ENCODE results near the gene JMJD1C. TPM values are rescaled to one million over a fixed set of nuclear protein-coding genes. Genes with fewer than 3 reads are reported as not detected.

The JMJD1C gene
- total RNA-seq, 1 experiment from 2014 or later: 180 TPM

DNA sequence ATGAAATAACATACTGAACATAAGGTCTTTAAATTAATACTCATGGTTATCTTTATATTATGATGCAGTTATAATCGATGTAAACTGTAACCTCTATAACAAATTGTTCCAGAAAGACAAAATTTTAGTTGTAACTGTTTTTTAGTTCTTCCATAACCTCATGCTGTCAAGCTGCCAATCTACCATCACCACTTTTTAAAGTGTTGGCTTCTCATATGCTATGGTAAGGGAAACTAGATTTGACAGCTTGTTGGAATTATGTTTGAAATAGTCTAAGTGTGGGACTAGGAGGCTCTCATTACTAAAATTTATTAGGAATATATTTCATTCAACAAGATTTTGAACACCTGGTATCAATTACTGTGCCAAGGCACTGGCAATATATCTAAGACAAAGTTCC lies 227.3 kb downstream of the JMJD1C start (continued):
- TF ChIP-seq, protein P1, sequence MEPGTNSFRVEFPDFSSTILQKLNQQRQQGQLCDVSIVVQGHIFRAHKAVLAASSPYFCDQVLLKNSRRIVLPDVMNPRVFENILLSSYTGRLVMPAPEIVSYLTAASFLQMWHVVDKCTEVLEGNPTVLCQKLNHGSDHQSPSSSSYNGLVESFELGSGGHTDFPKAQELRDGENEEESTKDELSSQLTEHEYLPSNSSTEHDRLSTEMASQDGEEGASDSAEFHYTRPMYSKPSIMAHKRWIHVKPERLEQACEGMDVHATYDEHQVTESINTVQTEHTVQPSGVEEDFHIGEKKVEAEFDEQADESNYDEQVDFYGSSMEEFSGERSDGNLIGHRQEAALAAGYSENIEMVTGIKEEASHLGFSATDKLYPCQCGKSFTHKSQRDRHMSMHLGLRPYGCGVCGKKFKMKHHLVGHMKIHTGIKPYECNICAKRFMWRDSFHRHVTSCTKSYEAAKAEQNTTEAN (CRISPR knock-in tag; IDR thresholded peaks at IDR 0.05): no peak
- TF ChIP-seq ELF4 (CRISPR knock-in tag; IDR thresholded peaks at IDR 0.05; ENCODE audit: low read depth): no peak
- TF ChIP-seq CBFB (CRISPR knock-in tag; IDR thresholded peaks at IDR 0.05; ENCODE audit: low read depth): no peak
- no peak for TF ChIP-seq FOXJ3 (CRISPR knock-in tag; IDR thresholded peaks at IDR 0.05; ENCODE audit: borderline replicate concordance)
- TF ChIP-seq NR2C2 (CRISPR knock-in tag; IDR thresholded peaks at IDR 0.05): no peak
- no peak for TF ChIP-seq ZNF138 (CRISPR knock-in tag; conservative IDR thresholded peaks at IDR 0.05)
- no peak for TF ChIP-seq ZNF263 (CRISPR knock-in tag; IDR thresholded peaks at IDR 0.05; ENCODE audit: low read depth)
- TF ChIP-seq TCF7 (CRISPR knock-in tag; IDR thresholded peaks at IDR 0.05; ENCODE audit: low read depth): no peak
- TF ChIP-seq, protein P2, sequence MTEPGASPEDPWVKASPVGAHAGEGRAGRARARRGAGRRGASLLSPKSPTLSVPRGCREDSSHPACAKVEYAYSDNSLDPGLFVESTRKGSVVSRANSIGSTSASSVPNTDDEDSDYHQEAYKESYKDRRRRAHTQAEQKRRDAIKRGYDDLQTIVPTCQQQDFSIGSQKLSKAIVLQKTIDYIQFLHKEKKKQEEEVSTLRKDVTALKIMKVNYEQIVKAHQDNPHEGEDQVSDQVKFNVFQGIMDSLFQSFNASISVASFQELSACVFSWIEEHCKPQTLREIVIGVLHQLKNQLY (CRISPR knock-in tag; IDR thresholded peaks at IDR 0.05): no peak
- TF ChIP-seq, protein P3, sequence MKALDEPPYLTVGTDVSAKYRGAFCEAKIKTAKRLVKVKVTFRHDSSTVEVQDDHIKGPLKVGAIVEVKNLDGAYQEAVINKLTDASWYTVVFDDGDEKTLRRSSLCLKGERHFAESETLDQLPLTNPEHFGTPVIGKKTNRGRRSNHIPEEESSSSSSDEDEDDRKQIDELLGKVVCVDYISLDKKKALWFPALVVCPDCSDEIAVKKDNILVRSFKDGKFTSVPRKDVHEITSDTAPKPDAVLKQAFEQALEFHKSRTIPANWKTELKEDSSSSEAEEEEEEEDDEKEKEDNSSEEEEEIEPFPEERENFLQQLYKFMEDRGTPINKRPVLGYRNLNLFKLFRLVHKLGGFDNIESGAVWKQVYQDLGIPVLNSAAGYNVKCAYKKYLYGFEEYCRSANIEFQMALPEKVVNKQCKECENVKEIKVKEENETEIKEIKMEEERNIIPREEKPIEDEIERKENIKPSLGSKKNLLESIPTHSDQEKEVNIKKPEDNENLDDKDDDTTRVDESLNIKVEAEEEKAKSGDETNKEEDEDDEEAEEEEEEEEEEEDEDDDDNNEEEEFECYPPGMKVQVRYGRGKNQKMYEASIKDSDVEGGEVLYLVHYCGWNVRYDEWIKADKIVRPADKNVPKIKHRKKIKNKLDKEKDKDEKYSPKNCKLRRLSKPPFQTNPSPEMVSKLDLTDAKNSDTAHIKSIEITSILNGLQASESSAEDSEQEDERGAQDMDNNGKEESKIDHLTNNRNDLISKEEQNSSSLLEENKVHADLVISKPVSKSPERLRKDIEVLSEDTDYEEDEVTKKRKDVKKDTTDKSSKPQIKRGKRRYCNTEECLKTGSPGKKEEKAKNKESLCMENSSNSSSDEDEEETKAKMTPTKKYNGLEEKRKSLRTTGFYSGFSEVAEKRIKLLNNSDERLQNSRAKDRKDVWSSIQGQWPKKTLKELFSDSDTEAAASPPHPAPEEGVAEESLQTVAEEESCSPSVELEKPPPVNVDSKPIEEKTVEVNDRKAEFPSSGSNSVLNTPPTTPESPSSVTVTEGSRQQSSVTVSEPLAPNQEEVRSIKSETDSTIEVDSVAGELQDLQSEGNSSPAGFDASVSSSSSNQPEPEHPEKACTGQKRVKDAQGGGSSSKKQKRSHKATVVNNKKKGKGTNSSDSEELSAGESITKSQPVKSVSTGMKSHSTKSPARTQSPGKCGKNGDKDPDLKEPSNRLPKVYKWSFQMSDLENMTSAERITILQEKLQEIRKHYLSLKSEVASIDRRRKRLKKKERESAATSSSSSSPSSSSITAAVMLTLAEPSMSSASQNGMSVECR (CRISPR knock-in tag; IDR thresholded peaks at IDR 0.05; ENCODE audit: borderline replicate concordance): no peak
- TF ChIP-seq ATF1 (CRISPR knock-in tag; IDR thresholded peaks at IDR 0.05): no peak

DNA sequence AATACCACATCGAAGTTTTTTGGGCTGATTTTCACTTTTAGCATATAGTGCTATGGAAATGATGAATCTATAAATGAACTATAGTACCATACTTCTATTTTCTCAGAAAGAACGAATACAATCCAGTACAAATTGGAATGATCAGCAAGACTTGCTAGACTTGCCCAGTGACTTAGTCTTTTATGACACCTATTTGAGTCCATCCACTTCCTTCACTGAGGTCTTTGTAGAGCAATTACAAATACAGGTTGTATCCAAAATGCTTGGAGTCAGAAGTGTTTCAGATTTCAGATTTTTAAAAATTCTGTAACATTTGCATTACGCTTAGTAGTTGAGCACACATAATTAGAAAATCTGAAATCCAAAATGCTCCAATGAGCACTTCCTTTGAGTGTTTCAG lies 228.4 kb downstream of the JMJD1C start:
- no peak for DNase-seq (ENCODE audit: low spot score)
- Mint-ChIP-seq H3K36me3 (no peaks in the 10 kb centered on the region), H3K4me1 (peaks cover 48% of the 10 kb centered on the region), H3K27me3 (ENCODE audit: low read depth) (no peaks in the 10 kb centered on the region), H3K27ac (no peak overlapping the region), H3K4me3 (no peak overlapping the region), H3K9me3 (no peaks in the 10 kb centered on the region)
- CTCF ChIA-PET: no interaction called here
- POLR2A ChIA-PET: no interaction called here
- no peak for ATAC-seq
- TF ChIP-seq FOXJ3 (CRISPR knock-in tag; IDR thresholded peaks at IDR 0.05; ENCODE audit: borderline replicate concordance) (no peak), ATF1 (CRISPR knock-in tag; IDR thresholded peaks at IDR 0.05) (no peak), SMAD4 (CRISPR knock-in tag; IDR thresholded peaks at IDR 0.05) (no peak), NR1H2 (CRISPR knock-in tag; IDR thresholded peaks at IDR 0.05) (no peak), SP1 (CRISPR knock-in tag; conservative IDR thresholded peaks at IDR 0.05) (no peak), JUN (CRISPR knock-in tag; IDR thresholded peaks at IDR 0.05) (no peak), ZNF423 (CRISPR knock-in tag; IDR thresholded peaks at IDR 0.05) (no peak), PRRX2 (CRISPR knock-in tag; IDR thresholded peaks at IDR 0.05) (no peak), CREM (CRISPR knock-in tag; IDR thresholded peaks at IDR 0.05) (no peak), ZNF671 (CRISPR knock-in tag; IDR thresholded peaks at IDR 0.05) (no peak), ZNF396 (CRISPR knock-in tag; IDR thresholded peaks at IDR 0.05; ENCODE audit: borderline replicate concordance) (no peak), NFE2L1 (CRISPR knock-in tag; IDR thresholded peaks at IDR 0.05) (no peak)
- TF ChIP-seq, protein P4, sequence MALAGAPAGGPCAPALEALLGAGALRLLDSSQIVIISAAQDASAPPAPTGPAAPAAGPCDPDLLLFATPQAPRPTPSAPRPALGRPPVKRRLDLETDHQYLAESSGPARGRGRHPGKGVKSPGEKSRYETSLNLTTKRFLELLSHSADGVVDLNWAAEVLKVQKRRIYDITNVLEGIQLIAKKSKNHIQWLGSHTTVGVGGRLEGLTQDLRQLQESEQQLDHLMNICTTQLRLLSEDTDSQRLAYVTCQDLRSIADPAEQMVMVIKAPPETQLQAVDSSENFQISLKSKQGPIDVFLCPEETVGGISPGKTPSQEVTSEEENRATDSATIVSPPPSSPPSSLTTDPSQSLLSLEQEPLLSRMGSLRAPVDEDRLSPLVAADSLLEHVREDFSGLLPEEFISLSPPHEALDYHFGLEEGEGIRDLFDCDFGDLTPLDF (CRISPR knock-in tag; IDR thresholded peaks at IDR 0.05): no peak
- TF ChIP-seq, protein P5, sequence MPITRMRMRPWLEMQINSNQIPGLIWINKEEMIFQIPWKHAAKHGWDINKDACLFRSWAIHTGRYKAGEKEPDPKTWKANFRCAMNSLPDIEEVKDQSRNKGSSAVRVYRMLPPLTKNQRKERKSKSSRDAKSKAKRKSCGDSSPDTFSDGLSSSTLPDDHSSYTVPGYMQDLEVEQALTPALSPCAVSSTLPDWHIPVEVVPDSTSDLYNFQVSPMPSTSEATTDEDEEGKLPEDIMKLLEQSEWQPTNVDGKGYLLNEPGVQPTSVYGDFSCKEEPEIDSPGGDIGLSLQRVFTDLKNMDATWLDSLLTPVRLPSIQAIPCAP (CRISPR knock-in tag; IDR thresholded peaks at IDR 0.05): no peak
- TF ChIP-seq, protein P6, sequence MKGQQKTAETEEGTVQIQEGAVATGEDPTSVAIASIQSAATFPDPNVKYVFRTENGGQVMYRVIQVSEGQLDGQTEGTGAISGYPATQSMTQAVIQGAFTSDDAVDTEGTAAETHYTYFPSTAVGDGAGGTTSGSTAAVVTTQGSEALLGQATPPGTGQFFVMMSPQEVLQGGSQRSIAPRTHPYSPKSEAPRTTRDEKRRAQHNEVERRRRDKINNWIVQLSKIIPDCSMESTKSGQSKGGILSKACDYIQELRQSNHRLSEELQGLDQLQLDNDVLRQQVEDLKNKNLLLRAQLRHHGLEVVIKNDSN (CRISPR knock-in tag; IDR thresholded peaks at IDR 0.05): no peak
- TF ChIP-seq, protein P7, sequence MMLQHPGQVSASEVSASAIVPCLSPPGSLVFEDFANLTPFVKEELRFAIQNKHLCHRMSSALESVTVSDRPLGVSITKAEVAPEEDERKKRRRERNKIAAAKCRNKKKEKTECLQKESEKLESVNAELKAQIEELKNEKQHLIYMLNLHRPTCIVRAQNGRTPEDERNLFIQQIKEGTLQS (CRISPR knock-in tag; conservative IDR thresholded peaks at IDR 0.05): no peak
- TF ChIP-seq, protein P8, sequence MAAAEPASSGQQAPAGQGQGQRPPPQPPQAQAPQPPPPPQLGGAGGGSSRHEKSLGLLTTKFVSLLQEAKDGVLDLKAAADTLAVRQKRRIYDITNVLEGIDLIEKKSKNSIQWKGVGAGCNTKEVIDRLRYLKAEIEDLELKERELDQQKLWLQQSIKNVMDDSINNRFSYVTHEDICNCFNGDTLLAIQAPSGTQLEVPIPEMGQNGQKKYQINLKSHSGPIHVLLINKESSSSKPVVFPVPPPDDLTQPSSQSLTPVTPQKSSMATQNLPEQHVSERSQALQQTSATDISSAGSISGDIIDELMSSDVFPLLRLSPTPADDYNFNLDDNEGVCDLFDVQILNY (CRISPR knock-in tag; IDR thresholded peaks at IDR 0.05): no peak
